GM21423 (cell line): ENCODE measurements around the gene C1orf116.
A peak's percentile ranks its signal among the peaks of the same experiment; 100 is the strongest.

ENCODE experiments used
- ATAC-seq: cut with Tn5 transposase; IDR thresholded peaks from one replicate; pipeline ENCODE4 v1.9.1; 2021; ENCODE audit warnings: mild to moderate bottlenecking, moderate library complexity; ENCODE audit not compliant: unreplicated experiment

Gene C1orf116

DNA sequence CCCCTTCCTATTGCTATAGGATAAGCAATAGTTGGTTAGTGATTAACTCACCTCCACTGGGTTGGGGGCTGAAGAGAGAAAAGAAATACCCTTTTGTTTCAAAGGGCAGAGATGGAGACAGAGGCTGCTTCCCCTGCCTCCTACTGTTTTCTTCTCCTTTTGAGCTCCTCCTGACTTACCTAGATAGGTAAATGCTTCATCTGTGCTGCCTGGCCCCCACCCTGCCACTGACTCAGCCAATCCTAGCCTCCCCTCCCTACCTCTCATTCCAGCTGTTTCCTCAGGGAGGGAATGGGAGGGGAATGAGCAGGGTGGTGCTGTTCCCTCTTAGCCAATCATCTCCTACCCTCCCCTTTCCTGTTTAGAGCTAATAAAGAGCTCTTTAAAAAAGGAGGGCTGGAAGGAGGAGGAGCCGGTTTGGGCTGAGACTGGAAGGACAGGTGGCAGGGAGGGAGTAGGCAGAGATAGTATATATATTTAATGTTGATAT lies at the start of gene C1orf116:
Gene C1orf116, minus strand, starts transcription at position 229 of the 490 bp plus-strand sequence. CDS start 5,158 bp downstream, outside the sequence.
- no peak for ATAC-seq

DNA sequence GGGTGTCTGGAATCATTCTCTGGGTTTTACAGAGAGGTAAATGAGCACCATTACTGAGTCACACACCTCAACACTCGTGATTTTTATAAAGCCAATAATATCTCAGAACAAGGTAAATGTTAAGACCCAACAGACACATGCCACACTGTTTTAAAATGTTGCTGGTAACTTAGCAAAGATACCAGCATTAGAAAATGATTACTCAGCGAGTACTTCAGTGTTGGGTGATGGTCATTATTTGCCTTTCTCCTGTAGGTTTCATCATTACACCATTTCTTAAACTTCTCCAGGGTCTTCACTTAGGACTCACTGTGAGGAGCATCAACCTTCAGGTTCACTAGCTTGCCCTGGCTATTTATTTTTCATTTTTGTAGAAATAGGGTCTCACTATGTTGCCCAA lies 49.2 kb upstream of the C1orf116 start:
- ATAC-seq, result no peak

DNA sequence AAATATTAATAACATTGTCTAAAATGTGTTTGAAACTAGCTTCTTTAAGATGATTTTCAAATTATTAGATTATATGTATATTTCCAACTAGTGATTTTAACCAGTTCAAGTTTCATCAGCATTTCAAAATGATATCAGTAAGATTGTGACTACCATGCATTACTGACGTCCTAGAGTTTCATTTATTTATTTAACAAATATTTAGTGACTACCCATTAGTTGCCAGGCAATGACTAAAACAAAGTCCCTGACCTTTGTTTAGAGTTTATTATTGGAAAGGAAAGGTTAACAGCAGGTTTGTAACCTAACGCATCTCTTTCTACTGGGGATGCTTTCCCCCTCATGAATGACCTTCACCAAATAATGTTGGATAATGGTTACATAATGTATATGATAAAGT lies 48.5 kb upstream of the C1orf116 start:
- no peak for ATAC-seq

DNA sequence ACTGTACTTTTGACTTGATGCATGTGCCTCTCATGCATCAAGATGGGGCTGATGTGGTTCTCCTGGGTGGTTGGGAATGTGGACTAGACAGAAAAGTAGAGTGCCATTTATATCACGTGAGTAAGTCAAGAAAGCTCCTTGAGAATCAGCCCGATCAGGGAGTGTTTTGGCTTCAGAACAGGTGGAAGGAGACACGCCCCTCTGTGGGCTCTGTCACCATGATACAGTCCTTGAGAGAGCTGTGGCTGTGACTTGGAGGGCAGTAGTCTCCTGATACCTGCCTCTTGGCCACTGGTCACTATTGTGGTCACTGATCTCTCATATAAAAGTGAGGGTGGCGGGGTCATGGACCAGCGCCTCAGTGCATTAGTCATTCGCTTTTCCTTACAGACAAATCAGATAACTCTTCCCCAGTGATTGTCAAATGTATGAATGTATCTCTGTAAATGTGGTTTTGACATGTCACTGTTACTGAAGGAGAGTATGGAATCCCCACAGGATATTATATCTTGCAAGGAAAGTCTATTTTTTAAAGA lies 47.2 kb upstream of the C1orf116 start:
- ATAC-seq, result no peak

DNA sequence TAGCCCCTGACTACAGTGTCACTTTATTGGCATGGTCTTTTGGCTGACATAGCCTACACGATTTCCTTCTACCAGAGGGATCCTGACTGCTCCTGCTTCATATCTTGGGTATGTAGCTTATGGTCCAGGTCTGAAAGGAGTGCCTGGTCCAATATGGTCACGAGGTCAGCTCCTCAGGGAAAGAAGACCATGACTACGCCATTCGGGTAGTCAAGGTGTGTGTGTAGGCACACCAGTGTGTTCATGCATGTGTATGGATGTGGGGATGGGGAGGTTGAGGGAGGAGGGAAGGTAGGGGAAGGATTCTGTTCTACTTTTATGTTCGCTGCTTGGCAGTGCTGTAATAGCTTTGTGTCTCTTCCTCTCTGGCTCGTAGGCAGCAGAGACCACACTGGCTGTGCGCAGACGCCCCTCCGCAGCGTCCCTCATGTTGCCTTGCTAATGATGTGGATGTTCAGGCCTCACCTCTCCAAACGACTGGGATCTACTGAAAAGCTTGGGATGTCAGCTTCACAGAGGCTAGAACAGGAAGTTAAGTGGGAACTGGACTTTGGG lies 46.1 kb upstream of the C1orf116 start:
- no peak for ATAC-seq

DNA sequence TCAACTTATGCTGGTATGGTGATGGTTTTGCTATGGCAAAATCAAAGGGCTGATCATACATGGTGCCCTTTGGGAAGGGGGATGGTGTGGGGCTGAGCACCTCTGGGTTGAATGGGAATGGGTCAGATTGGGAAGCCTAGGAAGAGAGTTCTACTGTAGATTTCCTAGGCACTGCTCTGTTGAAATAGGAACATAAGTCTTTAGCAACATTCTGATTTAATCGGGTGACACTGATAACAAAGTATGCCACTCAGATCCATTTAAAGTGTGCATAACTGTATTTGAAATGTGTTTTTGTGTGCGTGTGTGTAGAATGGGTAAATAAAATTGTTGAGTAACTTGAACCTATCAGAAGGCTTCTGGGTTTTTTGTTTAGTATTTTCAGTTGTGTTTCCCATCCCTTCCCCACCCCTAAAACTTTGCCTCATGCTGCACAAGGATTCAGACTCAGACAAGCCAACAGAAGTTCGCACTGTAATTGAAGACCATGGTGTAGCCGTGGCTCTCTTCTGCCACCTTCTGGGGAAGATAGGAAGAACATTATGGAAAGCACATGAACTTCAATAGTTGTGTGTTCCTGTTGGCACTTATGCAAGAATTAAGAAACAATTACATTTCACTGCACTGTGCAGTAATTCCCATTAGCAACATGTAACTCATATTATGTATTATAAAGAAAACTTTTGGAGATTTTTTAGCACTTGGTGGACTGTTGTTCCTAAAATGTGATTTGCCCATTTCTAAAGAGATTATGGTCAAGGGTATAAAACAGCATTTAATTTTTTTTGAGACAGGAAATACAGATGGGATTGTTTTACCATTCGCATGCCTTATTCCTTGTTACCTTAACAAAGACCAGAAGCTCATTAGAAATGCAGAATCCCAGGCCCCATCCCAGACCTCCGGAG lies 45.2 kb upstream of the C1orf116 start:
- peak; percentile 53 for ATAC-seq

DNA sequence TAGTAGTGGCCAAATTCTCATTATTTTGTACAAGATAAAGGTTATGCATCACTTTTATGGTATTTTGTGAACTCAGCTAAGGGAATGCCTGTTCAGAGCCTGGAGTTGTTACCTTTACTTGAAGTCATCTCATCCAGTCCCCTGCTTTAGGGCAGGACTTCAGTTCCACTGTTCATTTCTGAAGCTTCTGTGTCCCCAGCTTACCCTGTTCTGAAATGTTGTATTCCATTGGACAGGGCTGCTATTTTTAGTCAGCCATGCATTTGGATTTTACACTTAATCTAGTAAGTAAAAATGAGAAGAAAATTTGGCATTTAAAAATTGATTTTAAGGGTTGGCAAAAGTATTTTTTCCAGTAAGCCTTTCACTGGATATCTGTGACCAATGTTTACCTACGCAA lies 44.5 kb upstream of the C1orf116 start:
- no peak for ATAC-seq

DNA sequence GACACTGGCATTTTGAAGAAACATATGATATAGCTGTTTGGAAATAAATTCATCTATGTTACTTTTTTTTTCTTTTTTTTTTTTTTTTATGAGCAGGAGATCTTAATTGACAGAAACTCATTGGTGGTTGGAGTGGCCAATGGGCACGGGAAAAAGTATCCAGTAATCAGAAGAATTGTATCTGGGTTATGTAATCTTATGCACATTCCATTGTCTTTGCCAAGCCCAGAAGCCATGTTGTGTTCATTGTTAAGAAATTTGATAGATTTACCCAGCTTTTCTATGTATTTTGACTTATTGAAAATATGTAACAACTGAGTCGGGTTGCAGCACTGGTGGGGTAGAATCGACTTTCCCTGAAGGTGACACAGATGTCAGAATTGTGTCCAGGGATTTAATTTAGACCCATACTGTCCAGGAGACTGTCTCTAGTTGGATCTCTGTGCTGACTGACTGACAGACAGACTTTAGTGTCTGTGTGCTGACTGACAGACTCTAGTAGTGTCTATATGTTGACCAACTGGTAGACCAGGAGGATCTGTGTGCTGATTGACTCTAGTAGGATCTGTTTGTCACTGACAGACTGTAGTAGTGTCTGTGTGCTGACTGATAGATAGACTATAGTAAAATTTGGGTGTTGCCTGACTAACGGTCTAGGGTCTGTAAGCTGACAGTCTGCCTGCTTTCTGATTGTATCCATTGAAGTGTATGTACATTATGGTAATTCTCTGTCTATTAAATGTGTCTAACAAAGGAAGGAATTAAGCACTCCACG lies 43.8 kb upstream of the C1orf116 start:
- no peak for ATAC-seq

DNA sequence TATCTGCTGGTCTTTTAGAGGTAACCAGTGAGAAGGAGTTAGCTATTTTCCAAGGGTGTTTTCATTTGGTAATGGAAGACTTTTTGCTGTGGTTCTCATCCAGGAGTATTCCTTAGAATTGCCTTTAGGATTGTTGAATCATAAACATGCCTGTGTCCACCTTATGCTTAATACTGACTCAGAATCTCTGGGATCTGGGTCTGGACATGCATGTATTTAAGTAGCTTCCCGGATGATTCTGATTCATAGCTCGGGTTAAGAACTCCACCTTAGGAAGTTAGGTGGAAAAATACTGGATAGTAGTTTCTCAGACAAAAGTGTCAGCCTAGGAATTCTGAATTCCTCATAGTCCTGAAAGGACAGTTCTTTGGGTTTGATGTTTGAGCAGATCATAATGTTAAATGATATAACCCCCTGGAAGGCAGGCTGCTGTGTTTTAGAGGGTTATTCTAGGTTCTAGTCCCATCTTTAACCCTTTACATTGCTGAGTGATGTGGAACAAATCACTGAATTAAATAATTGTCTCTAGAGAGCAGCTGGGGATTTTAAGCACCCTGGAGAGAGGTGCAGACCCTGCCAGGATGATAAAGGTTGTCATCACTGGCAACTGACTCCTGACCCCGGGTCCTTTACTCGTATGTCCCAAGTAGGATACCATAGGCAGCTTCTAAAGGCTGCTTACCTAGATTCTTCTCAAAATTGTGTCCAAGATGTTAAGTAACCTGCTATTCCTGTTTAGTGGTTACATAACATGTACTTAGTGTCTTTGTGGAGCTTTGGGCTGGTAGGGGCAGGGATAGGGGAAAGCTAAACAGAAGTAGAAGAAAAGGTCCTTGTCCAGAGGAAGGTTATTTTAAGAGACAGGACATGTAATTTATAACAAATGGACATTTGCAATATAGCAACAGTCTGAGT lies 41.6 kb upstream of the C1orf116 start:
- ATAC-seq, result no peak

DNA sequence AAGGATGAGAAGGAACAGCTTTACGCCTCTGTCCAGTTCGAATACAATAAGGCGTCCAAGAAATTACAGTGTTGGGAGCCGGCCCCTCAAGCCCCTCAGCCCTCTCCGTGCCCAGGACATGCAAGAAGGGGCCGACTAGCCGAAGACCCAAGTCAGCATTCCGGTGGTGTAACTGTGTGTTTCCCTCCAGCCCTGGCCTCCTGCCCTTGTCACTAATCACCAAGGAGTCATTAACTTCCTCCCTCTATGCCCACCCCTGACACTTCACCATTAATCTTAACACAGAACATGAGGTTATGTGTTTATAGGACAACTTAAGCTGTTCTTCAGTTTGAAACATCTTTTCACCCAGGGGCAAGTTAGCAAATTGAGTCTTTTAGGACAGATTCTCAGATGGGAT lies 39.7 kb upstream of the C1orf116 start:
- no peak for ATAC-seq

DNA sequence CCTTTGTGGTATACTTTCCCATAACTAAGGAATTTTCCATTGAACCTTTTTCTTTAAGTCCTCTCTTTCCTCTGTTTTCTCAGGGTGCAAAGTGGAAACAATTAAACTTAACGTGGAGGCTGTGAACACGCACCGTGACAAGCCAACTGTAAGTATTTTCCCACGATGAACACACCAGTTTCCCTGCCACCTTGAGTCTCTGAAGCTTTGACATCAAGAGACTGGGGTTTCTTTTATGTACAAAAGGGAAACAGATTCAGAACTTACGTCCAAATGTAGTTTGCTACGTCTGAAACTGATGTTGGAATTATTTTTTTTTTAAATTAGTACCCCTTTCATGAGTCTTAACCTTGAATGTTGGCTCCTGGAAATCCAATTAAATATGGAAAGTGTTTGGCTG lies 38.9 kb upstream of the C1orf116 start:
- ATAC-seq, result no peak

DNA sequence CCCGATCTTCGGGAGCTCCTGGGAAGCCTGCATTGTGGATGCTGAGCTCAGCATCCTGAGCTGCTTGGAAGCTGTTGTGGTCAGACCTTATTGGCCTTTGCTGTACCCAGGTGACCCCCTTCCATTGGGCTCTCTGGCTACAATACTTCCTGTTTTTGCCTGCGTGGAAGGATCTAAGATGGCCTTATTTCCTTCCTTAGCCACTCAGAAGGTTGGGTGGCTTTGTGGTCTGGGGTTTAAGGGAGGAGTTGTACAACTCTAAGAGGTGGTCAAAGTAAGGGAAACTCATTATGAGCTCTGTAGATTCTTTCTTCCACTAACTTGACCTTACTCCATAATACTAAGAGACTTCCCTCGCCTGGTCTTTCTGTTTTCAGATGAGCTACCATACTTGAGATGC lies 38.3 kb upstream of the C1orf116 start:
- ATAC-seq, result no peak

DNA sequence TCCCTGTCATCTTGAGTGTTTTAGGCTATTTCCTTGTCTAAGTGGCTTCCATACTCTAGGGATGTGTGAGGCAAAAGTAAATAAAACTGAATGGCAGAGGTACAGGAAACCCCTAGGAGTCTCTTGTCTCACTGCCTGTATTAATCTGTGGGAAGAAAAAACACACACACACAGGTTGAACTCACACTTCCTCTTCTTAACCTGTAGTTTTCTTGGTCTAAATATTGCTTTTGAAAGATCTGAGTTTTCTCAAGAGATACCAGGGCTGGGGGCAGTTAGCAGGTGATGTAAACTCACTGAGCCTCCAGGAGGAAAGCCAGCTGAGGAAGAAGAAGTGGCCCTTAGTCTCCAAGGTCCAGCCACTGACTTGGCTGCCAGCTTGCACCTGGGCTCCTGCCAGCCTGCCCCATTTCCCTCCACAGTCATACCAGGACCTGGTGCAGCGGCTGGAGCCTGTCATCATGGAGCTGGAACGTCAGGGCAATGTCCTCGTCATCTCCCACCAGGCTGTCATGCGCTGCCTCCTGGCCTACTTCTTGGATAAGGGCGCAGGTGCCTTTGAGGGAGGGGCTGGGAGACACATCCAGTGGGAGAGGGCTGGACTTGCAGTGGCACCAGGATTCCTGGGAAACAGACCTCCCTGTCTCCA lies 37.4 kb upstream of the C1orf116 start:
- peak; percentile 57 for ATAC-seq

DNA sequence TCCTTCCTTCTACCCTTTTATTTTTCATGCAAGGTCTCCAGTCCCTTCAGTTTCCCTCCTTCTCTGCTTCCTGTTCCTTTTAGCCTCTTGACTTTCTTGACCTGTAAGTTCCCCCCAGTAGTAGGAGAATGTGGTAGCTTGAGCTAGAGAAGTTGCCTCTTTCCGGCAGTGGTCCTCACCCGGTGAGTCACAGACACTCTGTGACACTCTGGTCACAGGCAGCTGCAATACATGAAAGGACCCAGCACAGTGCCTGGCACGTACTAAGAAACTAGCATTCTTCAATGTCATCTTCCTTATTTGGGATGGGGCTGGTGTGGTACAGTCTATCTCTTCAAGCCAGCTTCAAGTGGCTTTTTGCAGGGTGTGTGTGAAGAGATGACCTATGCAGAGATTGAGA lies 36.5 kb upstream of the C1orf116 start:
- no peak for ATAC-seq

DNA sequence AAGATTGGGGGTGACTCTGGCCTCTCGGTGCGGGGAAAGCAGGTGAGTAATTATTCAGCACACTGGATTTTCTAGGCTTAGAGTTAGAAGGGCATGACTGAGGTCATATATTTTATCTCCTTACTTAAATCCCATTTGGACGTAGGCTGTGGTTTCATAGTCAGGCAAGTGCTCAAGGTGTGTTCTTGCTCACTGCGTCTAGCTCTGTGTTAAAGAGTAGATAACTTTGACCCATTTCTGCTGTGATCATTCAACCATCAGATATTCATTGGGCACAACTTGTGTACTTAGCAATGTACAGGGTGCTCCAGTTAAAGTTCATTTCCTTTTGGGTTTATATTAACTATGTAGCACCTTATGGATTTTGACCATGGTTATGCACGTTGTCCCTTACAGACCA lies 35.1 kb upstream of the C1orf116 start:
- no peak for ATAC-seq

DNA sequence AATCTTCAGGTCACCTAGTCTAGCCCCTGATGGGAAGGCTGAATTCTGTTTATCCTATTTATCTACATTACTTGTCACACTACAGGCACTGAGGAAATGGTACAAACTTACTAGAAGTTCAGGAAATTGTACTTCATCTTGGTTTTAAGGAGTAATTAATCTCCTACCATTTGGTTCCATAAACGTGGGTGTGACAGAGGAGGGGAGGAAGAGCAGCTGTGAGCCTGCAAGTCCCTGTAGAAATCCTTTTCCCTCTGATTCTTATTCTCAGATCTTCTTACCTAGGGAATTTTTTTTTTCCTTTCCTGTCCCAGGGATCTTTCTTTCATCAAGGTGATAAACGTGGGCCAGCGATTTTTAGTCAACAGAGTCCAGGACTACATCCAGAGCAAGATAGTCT lies 34.6 kb upstream of the C1orf116 start:
- no peak for ATAC-seq

DNA sequence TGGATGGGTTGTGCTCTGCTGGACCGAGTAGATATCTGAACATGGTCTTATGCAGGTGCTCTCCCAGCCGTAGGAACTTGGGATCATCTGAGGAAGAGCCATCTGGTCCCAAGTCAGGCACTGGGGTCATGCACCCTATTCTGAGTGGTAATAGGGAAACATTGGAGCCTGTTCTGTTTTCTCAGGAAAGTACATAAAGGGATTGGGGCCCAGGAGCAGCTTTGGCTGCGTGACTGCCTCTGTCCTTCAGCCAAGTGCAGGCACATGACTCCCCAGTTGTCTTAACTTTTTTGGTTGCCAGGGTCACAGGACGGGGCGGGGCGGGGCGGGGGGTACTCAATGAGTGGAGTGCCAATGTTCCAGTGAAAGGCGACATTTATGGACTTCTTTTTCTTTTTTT lies 32.0 kb upstream of the C1orf116 start:
- ATAC-seq, result no peak

DNA sequence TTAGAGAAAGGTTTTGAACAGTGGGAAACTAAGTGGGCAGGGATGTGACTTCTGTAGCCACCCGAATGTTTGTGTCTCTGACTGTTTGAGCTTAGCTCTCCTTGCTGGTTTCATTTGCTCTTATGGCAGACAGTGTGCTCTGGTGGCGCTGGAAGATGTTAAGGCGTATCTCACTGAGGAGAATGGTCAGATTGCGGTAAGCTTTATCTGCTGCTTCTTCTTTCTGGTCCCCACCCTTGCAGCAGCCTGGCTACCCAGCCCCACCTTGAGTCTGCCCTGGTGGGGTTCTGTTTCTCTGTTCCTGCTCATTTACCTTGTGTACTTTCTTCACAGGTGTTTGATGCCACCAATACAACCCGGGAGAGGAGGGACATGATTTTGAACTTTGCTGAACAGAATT lies 30.5 kb upstream of the C1orf116 start:
- ATAC-seq, result no peak

DNA sequence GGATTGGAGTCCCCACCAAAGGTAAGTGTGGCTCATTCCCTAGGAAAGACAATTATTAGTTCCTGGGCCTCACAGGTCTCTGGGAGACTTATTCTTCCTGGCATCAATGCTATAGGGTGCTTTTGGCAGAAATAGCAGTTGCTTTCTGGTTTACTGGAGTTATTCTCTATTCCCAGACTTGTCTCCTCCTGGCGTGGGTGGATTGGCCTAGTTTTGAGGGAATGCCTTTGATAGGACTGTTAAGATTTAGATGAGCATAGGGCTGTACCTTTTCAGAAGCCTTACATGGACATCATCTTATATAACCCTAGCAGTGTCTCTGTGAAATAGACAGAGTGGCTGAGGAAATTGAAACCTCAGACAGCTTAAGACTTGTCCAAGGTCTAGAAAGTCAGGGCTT lies 29.5 kb upstream of the C1orf116 start:
- ATAC-seq, result no peak

DNA sequence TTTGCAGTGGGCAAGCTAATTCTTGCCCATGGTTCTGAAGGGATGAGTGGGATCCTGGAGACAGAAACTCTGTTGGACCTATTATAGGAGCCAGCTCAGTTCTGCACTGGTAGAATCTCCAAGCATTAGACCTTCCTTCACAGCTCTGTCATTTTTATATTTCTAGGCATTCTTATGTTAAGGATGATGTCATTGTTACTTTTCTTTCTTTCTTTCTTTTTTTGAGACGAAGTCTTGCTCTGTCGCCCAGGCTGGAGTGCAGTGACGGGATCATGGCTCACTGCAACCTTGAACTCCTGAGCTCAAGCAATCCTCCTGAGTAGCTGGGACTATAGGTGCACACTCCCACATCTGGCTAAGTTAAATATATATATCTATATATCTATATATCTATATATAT lies 28.0 kb upstream of the C1orf116 start:
- no peak for ATAC-seq
